Calu3 (cell line): ENCODE data around the gene MAP4K1. TPM values are rescaled to one million over a fixed set of nuclear protein-coding genes. Genes with fewer than 3 reads are reported as not detected.

ENCODE experiments used
- BruUV-seq: library from RNA; stranded (reverse); fragments of 400-500 nt; replicated peaks from 2 replicates; lab custom pipeline; 2021; lab: Mats Ljungman, UMichigan
- CTCF ChIA-PET: fragments of 300-600 bp; sonication (Branson Sonifier 250); formaldehyde crosslinking; loops from one replicate; lab custom pipeline; 2022; ENCODE audit warnings: antibody characterized with exemption; lab: Charles Lee
- DNase-seq: peaks from one replicate; pipeline ENCODE4 v3.0.0; 2022
- H3K27ac Mint-ChIP-seq: one replicate; pipeline ENCODE4 v1.8.0; 2022; ENCODE audit warnings: mixed read lengths; ENCODE audit not compliant: unreplicated experiment
- H3K27me3 Mint-ChIP-seq: one replicate; pipeline ENCODE4 v1.8.0; 2022; ENCODE audit warnings: mixed read lengths; ENCODE audit not compliant: unreplicated experiment
- H3K36me3 Mint-ChIP-seq: one replicate; pipeline ENCODE4 v1.8.0; 2022; ENCODE audit warnings: mild to moderate bottlenecking, moderate library complexity, mixed read lengths; ENCODE audit not compliant: insufficient read depth, unreplicated experiment
- H3K4me1 Mint-ChIP-seq: one replicate; pipeline ENCODE4 v1.8.0; 2022; ENCODE audit warnings: mild to moderate bottlenecking, low read depth, mixed read lengths; ENCODE audit not compliant: unreplicated experiment
- H3K4me3 Mint-ChIP-seq: one replicate; pipeline ENCODE4 v1.8.0; 2022; ENCODE audit warnings: mild to moderate bottlenecking, low read depth, moderate library complexity, mixed read lengths; ENCODE audit not compliant: unreplicated experiment
- H3K9me3 Mint-ChIP-seq: one replicate; pipeline ENCODE4 v1.8.0; 2022; ENCODE audit warnings: low read depth, mixed read lengths; ENCODE audit not compliant: unreplicated experiment
- intact Hi-C: fragments of 100-400 bp; cut with micrococcal nuclease; formaldehyde crosslinking; loops from one replicate; pipeline ENCODE4 v1.10.0; 2022; ENCODE audit not compliant: unreplicated experiment
- total RNA-seq: library from RNA; stranded (reverse); gene quantifications from 2 replicates; pipeline ENCODE4 v1.2.3, GENCODE V29; 2022
- TF ChIP-seq, protein P1 (sequence below): fragments of 200-600 bp; IDR thresholded peaks from one replicate; pipeline ENCODE4 v1.8.0; 2022; ENCODE audit warnings: antibody characterized with exemption; ENCODE audit not compliant: unreplicated experiment

Gene MAP4K1
- total RNA-seq, 1 experiment from 2014 or later, result not detected

GRCh38 chr19:38543286-38543806, 74.4 kb downstream of the MAP4K1 start:
- no TSS peak for BruUV-seq
- peaks cover under 1% of the 10 kb centered on the region for H3K9me3 Mint-ChIP-seq
- H3K4me3 Mint-ChIP-seq, result no peak overlapping the region
- no peaks in the 10 kb centered on the region for H3K36me3 Mint-ChIP-seq
- TF ChIP-seq, protein P1, sequence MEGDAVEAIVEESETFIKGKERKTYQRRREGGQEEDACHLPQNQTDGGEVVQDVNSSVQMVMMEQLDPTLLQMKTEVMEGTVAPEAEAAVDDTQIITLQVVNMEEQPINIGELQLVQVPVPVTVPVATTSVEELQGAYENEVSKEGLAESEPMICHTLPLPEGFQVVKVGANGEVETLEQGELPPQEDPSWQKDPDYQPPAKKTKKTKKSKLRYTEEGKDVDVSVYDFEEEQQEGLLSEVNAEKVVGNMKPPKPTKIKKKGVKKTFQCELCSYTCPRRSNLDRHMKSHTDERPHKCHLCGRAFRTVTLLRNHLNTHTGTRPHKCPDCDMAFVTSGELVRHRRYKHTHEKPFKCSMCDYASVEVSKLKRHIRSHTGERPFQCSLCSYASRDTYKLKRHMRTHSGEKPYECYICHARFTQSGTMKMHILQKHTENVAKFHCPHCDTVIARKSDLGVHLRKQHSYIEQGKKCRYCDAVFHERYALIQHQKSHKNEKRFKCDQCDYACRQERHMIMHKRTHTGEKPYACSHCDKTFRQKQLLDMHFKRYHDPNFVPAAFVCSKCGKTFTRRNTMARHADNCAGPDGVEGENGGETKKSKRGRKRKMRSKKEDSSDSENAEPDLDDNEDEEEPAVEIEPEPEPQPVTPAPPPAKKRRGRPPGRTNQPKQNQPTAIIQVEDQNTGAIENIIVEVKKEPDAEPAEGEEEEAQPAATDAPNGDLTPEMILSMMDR, result no peak
- no peak overlapping the region for H3K27ac Mint-ChIP-seq
- H3K4me1 Mint-ChIP-seq, result peaks cover 29% of the 10 kb centered on the region
- CTCF ChIA-PET, result interaction anchor here (0.6 to 0.9 kb wide), 7 partner anchors 14 to 387 kb away, joined by 3 to 14 read pairs (median 3); partner anchors contain the start of genes FAM98C, MRPS12 and SARS2
- H3K27me3 Mint-ChIP-seq, result no peaks in the 10 kb centered on the region
- no peak for DNase-seq
- intact Hi-C loops, result no loop called here

DNA sequence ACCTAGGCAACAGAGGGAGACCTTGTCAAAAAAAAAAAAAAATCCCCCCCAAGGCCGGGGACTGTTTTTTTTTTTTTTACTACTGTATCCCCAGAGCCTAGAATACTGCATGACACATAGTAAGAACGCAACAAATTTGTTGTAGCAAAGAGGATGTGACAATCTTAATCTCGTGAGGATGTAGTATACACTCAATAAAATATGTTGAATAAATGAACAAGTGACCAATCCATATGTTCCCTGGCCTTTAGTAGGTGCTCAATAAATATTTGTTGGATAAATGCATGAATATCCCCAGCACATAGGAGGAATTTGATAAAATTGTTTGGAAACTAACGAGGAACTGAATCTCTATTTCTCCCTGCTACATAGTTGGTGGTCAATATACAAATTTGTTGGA, 75.7 kb downstream of the MAP4K1 start:
- peaks cover 2% of the 10 kb centered on the region for H3K9me3 Mint-ChIP-seq
- H3K4me1 Mint-ChIP-seq, result peaks cover 33% of the 10 kb centered on the region
- BruUV-seq, result no TSS peak

GRCh38 chr19:38539751-38540150, 78.0 kb downstream of the MAP4K1 start:
- Mint-ChIP-seq H3K4me3 (no peak overlapping the region), H3K4me1 (peaks cover 27% of the 10 kb centered on the region), H3K27me3 (peaks cover 15% of the 10 kb centered on the region), H3K27ac (peak overlapping the region; percentile 63), H3K9me3 (peaks cover 11% of the 10 kb centered on the region), H3K36me3 (no peaks in the 10 kb centered on the region)
- intact Hi-C loops, result no loop called here
- no peak for DNase-seq
- CTCF ChIA-PET, result interaction anchor here (1.0 kb wide), 1 partner anchor 97 kb away, joined by 4 read pairs; no protein-coding TSS in a partner anchor
- BruUV-seq, result no TSS peak
- TF ChIP-seq, protein P1, result no peak

More for the DNA sequence above, 75.7 kb downstream of the MAP4K1 start:
- DNase-seq, result no peak
- Mint-ChIP-seq H3K4me3 (no peak overlapping the region), H3K27ac (no peak overlapping the region), H3K36me3 (no peaks in the 10 kb centered on the region), H3K27me3 (peaks cover under 1% of the 10 kb centered on the region)
- CTCF ChIA-PET, result interaction anchor here (0.7 kb wide), 2 partner anchors 19 to 270 kb away, joined by 3 read pairs; no protein-coding TSS in a partner anchor
- TF ChIP-seq, protein P1, result no peak
- intact Hi-C loops, result no loop called here

GRCh38 chr19:38538793-38539528, 78.8 kb downstream of the MAP4K1 start:
- Mint-ChIP-seq H3K4me1 (peaks cover 19% of the 10 kb centered on the region), H3K4me3 (no peak overlapping the region), H3K27me3 (peaks cover 20% of the 10 kb centered on the region), H3K9me3 (peaks cover 11% of the 10 kb centered on the region), H3K27ac (peak overlapping the region; percentile 63), H3K36me3 (no peaks in the 10 kb centered on the region)
- intact Hi-C loops, result no loop called here
- no TSS peak for BruUV-seq
- CTCF ChIA-PET, result interaction anchor here (0.6 to 1.0 kb wide), 4 partner anchors 9 to 273 kb away, joined by 3 to 4 read pairs (median 3); partner anchors contain the start of gene LGALS4
- TF ChIP-seq, protein P1, result no peak
- DNase-seq, result peak; percentile 23
